HFFc6 (cell line): ENCODE results near the gene DUSP22. TPM values are rescaled to one million over a fixed set of nuclear protein-coding genes. Genes with fewer than 3 reads are reported as not detected.

Experiments
- DNase-seq: peaks from one replicate; pipeline ENCODE4 v3.0.0-alpha.2; 2018
- H3K27ac Mint-ChIP-seq: 2 replicates; pipeline ENCODE4 v1.8.0; 2020; ENCODE audit warnings: mild to moderate bottlenecking, mixed read lengths
- H3K27me3 Mint-ChIP-seq: 2 replicates; pipeline ENCODE4 v1.8.0; 2021; ENCODE audit warnings: mild to moderate bottlenecking, moderate library complexity, mixed read lengths; ENCODE audit not compliant: insufficient read depth
- H3K36me3 Mint-ChIP-seq: 2 replicates; pipeline ENCODE4 v1.8.0; 2021; ENCODE audit warnings: low read depth, mixed read lengths
- H3K4me1 Mint-ChIP-seq: 2 replicates; pipeline ENCODE4 v1.8.0; 2020; ENCODE audit warnings: low read depth, mixed read lengths
- H3K4me3 Mint-ChIP-seq: 2 replicates; pipeline ENCODE4 v1.8.0; 2020; ENCODE audit warnings: mild to moderate bottlenecking, moderate library complexity, mixed read lengths
- H3K9me3 Mint-ChIP-seq: 2 replicates; pipeline ENCODE4 v1.8.0; 2020; ENCODE audit warnings: mild to moderate bottlenecking, mixed read lengths
- total RNA-seq, 6 experiments: library from RNA; stranded (reverse); fragmentation: NEBNext Ultra II Directional; extraction: Animal tissue kit (Norgen Biotek cat#: 25700); gene quantifications; 2 replicates in 1 of 6; 3 replicates in 5 of 6; pipeline ENCODE4 v1.2.3, GENCODE V29; 2021
- TF ChIP-seq, protein P1 (sequence below): fragments of 200-600 bp; sonication (generic); IDR thresholded peaks from 2 replicates; pipeline ENCODE4 v1.5.0; 2021; ENCODE audit warnings: antibody characterized with exemption, mild to moderate bottlenecking

DUSP22 gene
- total RNA-seq, 6 experiments from 2014 or later: 6.8 to 11.9 (median 9.2) TPM

DNA sequence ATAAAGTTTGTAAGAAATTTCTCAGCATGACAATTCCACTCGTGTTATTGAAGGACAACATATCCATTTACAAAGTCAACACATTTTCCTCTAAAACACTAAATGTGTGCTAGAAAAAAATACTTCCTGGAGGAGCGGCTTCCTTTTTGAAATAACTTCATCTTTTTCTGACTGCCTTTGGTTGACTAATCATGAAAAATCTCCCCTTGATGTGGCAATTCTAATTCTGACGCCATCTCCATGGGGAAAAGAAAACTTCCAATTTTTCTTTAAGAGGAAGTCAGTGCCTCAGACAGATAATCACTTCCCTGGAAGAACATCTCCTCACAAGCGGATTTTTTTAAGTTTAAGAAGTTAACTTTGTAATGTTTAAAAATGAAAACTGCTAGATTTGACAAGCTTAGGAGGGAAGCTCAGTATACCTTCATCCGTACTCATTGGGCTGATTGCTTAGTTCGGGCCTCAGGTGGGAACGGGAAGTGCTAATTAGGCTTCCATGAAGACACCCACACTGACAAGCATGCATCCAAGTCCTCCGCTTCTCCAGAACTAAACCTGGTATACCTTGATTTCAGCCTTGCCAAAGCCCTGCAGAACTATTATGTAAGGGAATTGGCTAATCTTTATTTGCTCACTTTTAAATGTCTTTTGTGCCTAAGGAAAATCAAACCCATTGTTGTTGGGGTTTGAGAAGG is 35.1 kb upstream of the DUSP22 start:
- no peak overlapping the region for H3K27ac Mint-ChIP-seq
- H3K9me3 Mint-ChIP-seq: peaks cover 27% of the 10 kb centered on the region
- TF ChIP-seq, protein P1, sequence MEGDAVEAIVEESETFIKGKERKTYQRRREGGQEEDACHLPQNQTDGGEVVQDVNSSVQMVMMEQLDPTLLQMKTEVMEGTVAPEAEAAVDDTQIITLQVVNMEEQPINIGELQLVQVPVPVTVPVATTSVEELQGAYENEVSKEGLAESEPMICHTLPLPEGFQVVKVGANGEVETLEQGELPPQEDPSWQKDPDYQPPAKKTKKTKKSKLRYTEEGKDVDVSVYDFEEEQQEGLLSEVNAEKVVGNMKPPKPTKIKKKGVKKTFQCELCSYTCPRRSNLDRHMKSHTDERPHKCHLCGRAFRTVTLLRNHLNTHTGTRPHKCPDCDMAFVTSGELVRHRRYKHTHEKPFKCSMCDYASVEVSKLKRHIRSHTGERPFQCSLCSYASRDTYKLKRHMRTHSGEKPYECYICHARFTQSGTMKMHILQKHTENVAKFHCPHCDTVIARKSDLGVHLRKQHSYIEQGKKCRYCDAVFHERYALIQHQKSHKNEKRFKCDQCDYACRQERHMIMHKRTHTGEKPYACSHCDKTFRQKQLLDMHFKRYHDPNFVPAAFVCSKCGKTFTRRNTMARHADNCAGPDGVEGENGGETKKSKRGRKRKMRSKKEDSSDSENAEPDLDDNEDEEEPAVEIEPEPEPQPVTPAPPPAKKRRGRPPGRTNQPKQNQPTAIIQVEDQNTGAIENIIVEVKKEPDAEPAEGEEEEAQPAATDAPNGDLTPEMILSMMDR: no peak
- no peak for DNase-seq
- H3K4me3 Mint-ChIP-seq: no peak overlapping the region
- no peaks in the 10 kb centered on the region for H3K4me1 Mint-ChIP-seq
- peaks cover 6% of the 10 kb centered on the region; the same call in 1 of the 2 replicates for H3K27me3 Mint-ChIP-seq
- no peaks in the 10 kb centered on the region for H3K36me3 Mint-ChIP-seq

DNA sequence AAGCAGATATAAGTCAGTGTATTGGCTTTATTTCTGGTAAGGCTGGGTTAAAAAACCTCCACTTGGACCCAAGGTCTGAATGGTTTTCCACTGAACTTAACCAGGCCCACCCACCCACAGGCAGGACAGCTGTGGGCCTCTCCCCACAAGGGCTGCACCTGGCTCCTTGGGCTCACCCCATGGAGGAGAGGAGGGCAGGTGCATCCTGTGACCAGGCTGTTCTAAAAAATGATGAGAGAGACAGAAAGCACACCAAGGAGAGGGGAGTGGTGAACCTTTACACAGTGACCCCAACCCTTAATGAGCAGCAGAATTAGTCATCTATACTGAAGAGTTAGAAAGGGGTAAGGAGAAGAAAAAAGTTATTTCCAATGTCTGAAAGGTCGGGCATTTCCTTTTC is 34.5 kb upstream of the DUSP22 start:
- H3K4me3 Mint-ChIP-seq: no peak overlapping the region
- no peak overlapping the region for H3K27ac Mint-ChIP-seq
- H3K36me3 Mint-ChIP-seq: no peaks in the 10 kb centered on the region
- DNase-seq: no peak
- H3K27me3 Mint-ChIP-seq: peaks cover 6% of the 10 kb centered on the region; the same call in 1 of the 2 replicates
- no peaks in the 10 kb centered on the region for H3K4me1 Mint-ChIP-seq
- TF ChIP-seq, protein P1: no peak
- peaks cover 27% of the 10 kb centered on the region for H3K9me3 Mint-ChIP-seq

GRCh38 chr6:259316-259715 is 33.0 kb upstream of the DUSP22 start:
- Mint-ChIP-seq H3K9me3 (peaks cover 23% of the 10 kb centered on the region; the same call in 1 of the 2 replicates), H3K27ac (no peak overlapping the region)

GRCh38 chr6:259901-260508 is 32.3 kb upstream of the DUSP22 start:
- Mint-ChIP-seq H3K4me1 (no peaks in the 10 kb centered on the region), H3K36me3 (no peaks in the 10 kb centered on the region), H3K27me3 (peaks cover 3% of the 10 kb centered on the region; the same call in 1 of the 2 replicates), H3K9me3 (peaks cover 21% of the 10 kb centered on the region), H3K27ac (no peak overlapping the region), H3K4me3 (no peak overlapping the region)
- DNase-seq: no peak
- TF ChIP-seq, protein P1: no peak

More at GRCh38 chr6:259316-259715, 33.0 kb upstream of the DUSP22 start:
- no peak for DNase-seq
- no peak overlapping the region for H3K4me3 Mint-ChIP-seq
- TF ChIP-seq, protein P1: no peak
- no peaks in the 10 kb centered on the region for H3K36me3 Mint-ChIP-seq
- no peaks in the 10 kb centered on the region for H3K4me1 Mint-ChIP-seq
- peaks cover 3% of the 10 kb centered on the region; the same call in 1 of the 2 replicates for H3K27me3 Mint-ChIP-seq

DNA sequence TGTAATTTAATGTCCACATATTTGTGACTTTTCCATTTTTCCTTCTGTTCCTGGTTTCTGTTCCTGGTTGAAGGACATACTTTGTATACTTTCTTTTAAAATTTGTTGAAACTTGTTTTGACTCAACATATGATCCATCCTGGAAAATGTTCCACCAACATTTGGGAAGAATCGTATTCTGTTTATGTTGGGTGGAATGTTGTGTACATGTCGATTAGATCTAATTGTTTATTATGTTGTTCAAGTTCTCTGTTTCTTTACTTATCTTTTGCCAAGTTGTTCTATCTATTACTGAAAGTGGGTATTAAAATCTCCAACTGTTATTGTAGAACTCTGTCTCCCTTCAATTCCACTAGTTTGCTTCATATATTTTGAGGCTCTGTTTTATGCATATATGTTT is 27.7 kb upstream of the DUSP22 start:
- H3K9me3 Mint-ChIP-seq: peaks cover 10% of the 10 kb centered on the region
- H3K4me3 Mint-ChIP-seq: no peak overlapping the region
- H3K4me1 Mint-ChIP-seq: no peaks in the 10 kb centered on the region
- no peak overlapping the region for H3K27ac Mint-ChIP-seq
- TF ChIP-seq, protein P1: no peak
- H3K27me3 Mint-ChIP-seq: no peaks in the 10 kb centered on the region
- H3K36me3 Mint-ChIP-seq: no peaks in the 10 kb centered on the region
- DNase-seq: no peak
